HepG2 (cell line): Measurements from ENCODE around the gene FAM171A2. TPM values are rescaled to one million over a fixed set of nuclear protein-coding genes. Genes with fewer than 3 reads are reported as not detected.

Experiments
- ATAC-seq: fragments of 200-7000 bp; cut with Tn5 transposase; 3 replicates; pipeline ENCODE4 v1.9.1; 2020; ENCODE audit warnings: mild to moderate bottlenecking, moderate library complexity
- BruUV-seq: library from RNA; stranded (reverse); fragments of 400-500 nt; replicated peaks from 2 replicates; lab custom pipeline; 2021; lab: Mats Ljungman, UMichigan
- CTCF ChIA-PET: fragments of 300-600 bp; formaldehyde crosslinking; extraction: SDS; loops from one replicate; lab custom pipeline; 2021; ENCODE audit warnings: low total read pairs, inconsistent platforms, low intra/inter-chr PET ratio; lab: Yijun Ruan, JAX
- POLR2A ChIA-PET: fragments of 350-600 bp; sonication (Branson Sonifier 250); formaldehyde crosslinking; loops from one replicate; lab custom pipeline; 2020; ENCODE audit warnings: antibody characterized with exemption, inconsistent platforms; lab: Yijun Ruan, JAX
- DNase-seq: peaks from one replicate; pipeline ENCODE4 v3.0.0-alpha.2; 2015; ENCODE audit warnings: low spot score
- FAIRE-seq: peaks from 3 replicates; lab custom pipeline; 2011; peaks lifted over from hg19 to GRCh38; lab: Jason Lieb, UNC
- H2AFZ ChIP-seq: one replicate; pipeline ENCODE4 v1.6.1; 2011; ENCODE audit warnings: low read length, inconsistent platforms
- H3K27ac ChIP-seq: fragments of 300-600 bp; 3 replicates; pipeline ENCODE4 v1.8.0; 2011; ENCODE audit warnings: mixed run types, mild to moderate bottlenecking, mixed read lengths, low read length, inconsistent platforms; ENCODE audit not compliant: insufficient read depth; ENCODE audit errors: extremely low read length
- H3K27me3 ChIP-seq, 2 experiments: fragments of 200-600 bp in 1 of 2; 2 replicates in 1 of 2; 3 replicates in 1 of 2; pipeline versions ENCODE4 v1.6.0 to v1.8.0; 2011; ENCODE audit warnings: low read length in 2 of 2, mild to moderate bottlenecking in 2 of 2, moderate library complexity in 2 of 2, inconsistent platforms in 1 of 2; ENCODE audit not compliant: insufficient read depth in 2 of 2, control insufficient read depth in 1 of 2
- H3K36me3 ChIP-seq, 2 experiments: fragments of 200-600 bp in 1 of 2; replicated peaks in 1 of 2; 2 replicates in 1 of 2; 3 replicates in 1 of 2; pipeline versions ENCODE4 v1.5.1 to v1.8.0; 2011; ENCODE audit warnings: low read length in 2 of 2, inconsistent platforms in 1 of 2; ENCODE audit not compliant: insufficient read depth in 2 of 2, control insufficient read depth in 1 of 2
- H3K4me1 ChIP-seq: 2 replicates; pipeline ENCODE4 v1.5.1; 2012; ENCODE audit warnings: low read length, inconsistent platforms; ENCODE audit not compliant: insufficient read depth
- H3K4me2 ChIP-seq: 2 replicates; pipeline ENCODE4 v1.6.0; 2011; ENCODE audit warnings: low read depth, low read length, inconsistent platforms
- H3K4me3 ChIP-seq, 3 experiments: fragments of 200-600 bp in 1 of 3; sonication (generic), shearing (Covaris generic) in 1 of 3; replicated peaks in 1 of 3; 2 replicates each; pipeline ENCODE4 v1.5.1; 2011 to 2016; ENCODE audit warnings: low read length in 3 of 3, inconsistent platforms in 2 of 3, low read depth in 2 of 3, mild to moderate bottlenecking in 2 of 3, control low read depth in 1 of 3, mixed read lengths in 1 of 3; ENCODE audit not compliant: insufficient read depth in 1 of 3
- H3K79me2 ChIP-seq: one replicate; pipeline ENCODE4 v1.6.1; 2011; ENCODE audit warnings: low read length, inconsistent platforms; ENCODE audit not compliant: insufficient read depth
- H3K9ac ChIP-seq: 2 replicates; pipeline ENCODE4 v1.6.0; 2011; ENCODE audit warnings: mild to moderate bottlenecking, low read depth, low read length, inconsistent platforms; ENCODE audit not compliant: insufficient read depth
- H3K9me3 ChIP-seq: 2 replicates; pipeline ENCODE4 v1.5.1; 2012; ENCODE audit warnings: mild to moderate bottlenecking, low read length
- H4K20me1 ChIP-seq: 2 replicates; pipeline ENCODE4 v1.6.0; 2011; ENCODE audit warnings: inconsistent platforms, mild to moderate bottlenecking, low read length, moderate library complexity; ENCODE audit not compliant: insufficient read depth
- CCAR2 ChIP-seq: fragments of 200-400 bp; formaldehyde crosslinking; optimal IDR thresholded peaks from 2 replicates; pipeline ENCODE3; 2018; ENCODE audit warnings: low read depth, mild to moderate bottlenecking, low read length, moderate library complexity
- CHD4 ChIP-seq: fragments of 200-600 bp; sonication (generic); IDR thresholded peaks from 2 replicates; pipeline ENCODE4 v1.7.0; 2017; ENCODE audit warnings: mild to moderate bottlenecking, low read length, borderline replicate concordance
- EED ChIP-seq: sonication (generic); formaldehyde crosslinking; IDR thresholded peaks from 2 replicates; pipeline ENCODE4 v1.5.0; 2020; ENCODE audit warnings: mild to moderate bottlenecking, missing genetic modification reagents
- HCFC1 ChIP-seq: fragments of 150-350 bp; IDR thresholded peaks from 2 replicates; pipeline ENCODE4 v1.6.1; 2014; ENCODE audit warnings: low read depth, low read length
- HMGXB4 ChIP-seq, 2 experiments: sonication (generic) in 1 of 2; formaldehyde crosslinking in 1 of 2; IDR thresholded peaks; 2 replicates each; pipeline versions ENCODE4 v1.4.0 to v1.6.1; 2018 to 2020; ENCODE audit warnings: missing genetic modification reagents in 2 of 2, borderline replicate concordance in 1 of 2, low read depth in 1 of 2, mild to moderate bottlenecking in 1 of 2, missing biosample characterization in 1 of 2
- KDM3A ChIP-seq: IDR thresholded peaks from 2 replicates; pipeline ENCODE4 v1.6.1; 2018; ENCODE audit warnings: low read depth, missing compliant biosample characterization
- MIER3 ChIP-seq: IDR thresholded peaks from 2 replicates; pipeline ENCODE4 v1.6.1; 2016; ENCODE audit warnings: missing compliant biosample characterization, borderline replicate concordance
- MYNN ChIP-seq: sonication (generic); formaldehyde crosslinking; IDR thresholded peaks from 2 replicates; pipeline ENCODE4 v1.4.0; 2020; ENCODE audit warnings: mild to moderate bottlenecking, low read depth, missing genetic modification reagents
- NFE2L1 ChIP-seq: sonication (generic); formaldehyde crosslinking; IDR thresholded peaks from 2 replicates; pipeline ENCODE4 v1.4.0; 2020; ENCODE audit warnings: missing genetic modification reagents, mild to moderate bottlenecking, borderline replicate concordance
- PBX3 ChIP-seq: sonication (generic); formaldehyde crosslinking; IDR thresholded peaks from 2 replicates; pipeline ENCODE4 v1.8.1; 2023; ENCODE audit warnings: missing genetic modification reagents, inconsistent platforms, borderline replicate concordance
- PRMT3 ChIP-seq: sonication (generic); formaldehyde crosslinking; IDR thresholded peaks from 2 replicates; pipeline ENCODE4 v1.8.1; 2022; ENCODE audit warnings: low read depth, mild to moderate bottlenecking, moderate library complexity, missing genetic modification reagents, borderline replicate concordance
- RBM22 ChIP-seq: fragments of 200-400 bp; formaldehyde crosslinking; optimal IDR thresholded peaks from 2 replicates; pipeline ENCODE3; 2017; ENCODE audit warnings: mild to moderate bottlenecking, low read length, moderate library complexity
- SMARCC2 ChIP-seq: fragments of 450-650 bp; IDR thresholded peaks from 2 replicates; pipeline ENCODE4 v1.6.1; 2017; ENCODE audit warnings: antibody characterized with exemption, mild to moderate bottlenecking
- ZBTB3 ChIP-seq: sonication (generic); formaldehyde crosslinking; IDR thresholded peaks from 2 replicates; pipeline ENCODE4 v1.4.0; 2020; ENCODE audit warnings: low read depth, mild to moderate bottlenecking, moderate library complexity, missing genetic modification reagents, borderline replicate concordance
- ZIK1 ChIP-seq: sonication (generic); formaldehyde crosslinking; IDR thresholded peaks from 2 replicates; pipeline ENCODE4 v1.5.0; 2020; ENCODE audit warnings: mild to moderate bottlenecking, low read depth, missing genetic modification reagents, borderline replicate concordance
- ZNF224 ChIP-seq: sonication (generic); formaldehyde crosslinking; IDR thresholded peaks from 2 replicates; pipeline ENCODE4 v1.5.0; 2020; ENCODE audit warnings: mild to moderate bottlenecking, missing genetic modification reagents
- ZNF761 ChIP-seq: sonication (generic); formaldehyde crosslinking; conservative IDR thresholded peaks from 2 replicates; pipeline ENCODE4 v1.4.0; 2020; ENCODE audit warnings: mild to moderate bottlenecking, missing genetic modification reagents
- WGBS: methylation state at CpG from one replicate; pipeline ENCODE4 v1.1.6; 2017; ENCODE audit warnings: low lambda C conversion rate; 5-methylcytosine and 5-hydroxymethylcytosine counted together
- in situ Hi-C: cut with HindIII; loops from 2 replicates; pipeline ENCODE4 v1.10.0; 2017; ENCODE audit warnings: low pct_unique_long_range_greater_than_20kb; ENCODE audit not compliant: extremely low pct_ligation_motif_present
- intact Hi-C: fragments of 100-400 bp; cut with micrococcal nuclease; formaldehyde crosslinking; loops from one replicate; pipeline ENCODE4 v1.10.0; 2022; ENCODE audit not compliant: unreplicated experiment
- polyA plus RNA-seq, 8 experiments: library from polyadenylated mRNA; depleted of rRNA in 3 of 8; stranded (reverse) in 7 of 8; unstranded in 1 of 8; fragments of >200 nt; fragmentation: Illumina TruSeq in 4 of 8; extraction: Trizol in 4 of 8; gene quantifications; 2 replicates each; pipeline versions ENCODE4 v1.2.1 to v1.2.3, GENCODE V29; 2011 to 2016; ENCODE audit warnings: low read depth in 4 of 8, missing spikeins in 1 of 8, mixed read lengths in 1 of 8; ENCODE audit not compliant: insufficient read depth in 1 of 8
- total RNA-seq, 5 experiments: library from RNA; depleted of rRNA; stranded (reverse); fragments of >200 nt; fragmentation: Illumina TruSeq; extraction: Trizol; gene quantifications; 2 replicates each; pipeline ENCODE4 v1.2.3, GENCODE V29; 2016; ENCODE audit warnings: low read depth in 1 of 5

Gene FAM171A2
- total and polyA plus RNA-seq, 2 of the 13 experiments (the other 11 are each of a cell fraction or from before 2014, with no cell fraction given) = 1.8 to 3.6 TPM

GRCh38 chr17:44334727-44335126 lies 28.9 kb downstream of the FAM171A2 start (continued):
- TF ChIP-seq PBX3 (CRISPR knock-in tag) = no peak

DNA sequence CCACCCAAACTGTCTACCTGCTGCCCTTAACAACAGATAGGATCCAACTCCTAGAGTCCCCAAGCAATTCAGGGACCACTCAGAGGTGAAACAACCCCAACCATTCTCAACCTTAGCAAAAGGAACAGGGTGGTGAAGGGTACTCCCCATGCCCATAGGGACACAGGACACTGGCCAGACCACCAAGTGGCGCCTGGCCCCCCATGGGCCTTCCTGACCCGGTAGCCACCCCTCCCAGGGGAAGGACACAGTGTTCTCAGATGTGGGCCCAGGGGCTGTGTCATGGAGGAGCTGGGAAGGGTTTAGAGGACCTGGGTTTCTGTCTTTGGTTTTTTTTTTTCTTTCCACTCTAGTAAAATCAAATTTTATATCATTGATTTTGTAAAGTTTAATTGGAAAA lies 29.3 kb downstream of the FAM171A2 start:
- Histone ChIP-seq H3K27me3 (peaks cover 2 to 40% of the 10 kb centered on the region in 2 experiments), H3K36me3 (no peaks in the 10 kb centered on the region), H3K9ac (no peak overlapping the region), H3K27ac (no peak overlapping the region), H2AFZ (no peak overlapping the region), H3K4me3 (no peak overlapping the region), H4K20me1 (no peaks in the 10 kb centered on the region), H3K4me1 (peaks cover 25% of the 10 kb centered on the region), H3K9me3 (no peaks in the 10 kb centered on the region), H3K79me2 (no peaks in the 10 kb centered on the region), H3K4me2 (no peak overlapping the region)
- in situ Hi-C loops = no loop called here
- intact Hi-C loops = no loop called here
- WGBS = 0% methylated on average over 2 of the region's 2 CpGs
- no peak for FAIRE-seq
- POLR2A ChIA-PET = interaction anchor here (2.3 kb wide), 1 partner anchor 11 kb away, joined by 8 read pairs; the partner anchor contains the start of gene GRN
- ATAC-seq = no peak
- BruUV-seq = no TSS peak
- CTCF ChIA-PET = no interaction called here
- DNase-seq = no peak
- TF ChIP-seq RBM22 (no peak), NFE2L1 (CRISPR knock-in tag) (no peak), KDM3A (CRISPR knock-in tag) (no peak), ZIK1 (no peak), HCFC1 (no peak), PRMT3 (CRISPR knock-in tag) (no peak), CCAR2 (no peak), EED (CRISPR knock-in tag) (no peak), MIER3 (CRISPR knock-in tag) (no peak), MYNN (CRISPR knock-in tag) (no peak), ZNF224 (CRISPR knock-in tag) (no peak), SMARCC2 (no peak), ZBTB3 (CRISPR knock-in tag) (no peak), ZNF761 (CRISPR knock-in tag) (no peak), HMGXB4 (CRISPR knock-in tag; IDR thresholded peaks at IDR 0.05; ENCODE audit: borderline replicate concordance in 1 of 2, low read depth in 1 of 2) (no peak), CHD4 (no peak)
